Breast epithelium (tissue), 3 donors: ENCODE data around the gene MRTFA.

Source experiments
- POLR2A ChIP-seq: fragments of 450-650 bp; IDR thresholded peaks from one replicate; pipeline ENCODE4 v1.6.1; 2016; ENCODE audit warnings: antibody characterized with exemption, mild to moderate bottlenecking, moderate library complexity
- POLR2AphosphoS5 ChIP-seq, 3 donors: sonication (generic); formaldehyde crosslinking; IDR thresholded peaks; one replicate each; pipeline ENCODE4 v1.6.1; 2017; ENCODE audit warnings: antibody characterized with exemption in 3 of 3
- TF ChIP-seq, protein P1 (sequence below), 3 donors: fragments of 450-650 bp; IDR thresholded peaks; one replicate each; pipeline ENCODE4 v1.5.1; 2016 to 2017; ENCODE audit warnings: antibody characterized with exemption in 3 of 3, mild to moderate bottlenecking in 3 of 3, moderate library complexity in 3 of 3

DNA sequence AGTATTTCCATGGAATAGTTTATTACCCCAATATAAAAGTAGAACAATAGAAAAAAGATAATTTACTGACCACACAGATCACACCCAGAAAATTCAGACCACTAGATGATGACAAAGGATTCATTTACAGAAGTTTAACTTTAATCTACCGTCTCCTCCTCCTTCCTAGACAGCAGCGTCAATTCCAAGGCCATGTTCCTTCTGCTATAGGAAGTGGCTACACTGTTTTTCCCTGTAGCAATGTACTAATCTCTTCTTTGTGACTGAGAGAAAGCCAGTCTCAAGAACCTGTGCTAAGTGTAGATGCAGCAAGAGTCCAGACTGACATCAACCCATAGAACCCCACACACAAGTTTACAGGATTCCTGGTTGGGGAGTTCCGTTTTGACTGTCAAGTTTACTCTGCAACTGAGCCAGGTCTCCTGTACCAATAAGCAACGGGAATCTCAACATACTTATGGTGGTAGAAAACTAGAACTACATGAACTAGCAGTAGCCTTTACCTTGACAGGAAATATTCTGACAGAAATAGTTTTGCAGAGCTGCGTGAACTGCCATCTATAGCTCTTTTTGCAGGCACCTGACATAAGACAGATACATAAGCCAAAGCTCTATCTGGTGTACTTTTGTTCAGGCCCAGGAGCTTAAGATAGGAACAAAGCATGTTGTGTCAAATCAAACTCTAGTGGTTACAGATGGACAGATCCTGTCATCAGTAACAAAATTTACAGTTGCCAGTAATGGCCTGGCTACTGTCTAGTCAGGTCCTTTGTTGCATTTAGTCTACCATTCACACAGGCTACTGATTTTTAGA, 42.9 kb downstream of the MRTFA start:
- TF ChIP-seq, protein P1, sequence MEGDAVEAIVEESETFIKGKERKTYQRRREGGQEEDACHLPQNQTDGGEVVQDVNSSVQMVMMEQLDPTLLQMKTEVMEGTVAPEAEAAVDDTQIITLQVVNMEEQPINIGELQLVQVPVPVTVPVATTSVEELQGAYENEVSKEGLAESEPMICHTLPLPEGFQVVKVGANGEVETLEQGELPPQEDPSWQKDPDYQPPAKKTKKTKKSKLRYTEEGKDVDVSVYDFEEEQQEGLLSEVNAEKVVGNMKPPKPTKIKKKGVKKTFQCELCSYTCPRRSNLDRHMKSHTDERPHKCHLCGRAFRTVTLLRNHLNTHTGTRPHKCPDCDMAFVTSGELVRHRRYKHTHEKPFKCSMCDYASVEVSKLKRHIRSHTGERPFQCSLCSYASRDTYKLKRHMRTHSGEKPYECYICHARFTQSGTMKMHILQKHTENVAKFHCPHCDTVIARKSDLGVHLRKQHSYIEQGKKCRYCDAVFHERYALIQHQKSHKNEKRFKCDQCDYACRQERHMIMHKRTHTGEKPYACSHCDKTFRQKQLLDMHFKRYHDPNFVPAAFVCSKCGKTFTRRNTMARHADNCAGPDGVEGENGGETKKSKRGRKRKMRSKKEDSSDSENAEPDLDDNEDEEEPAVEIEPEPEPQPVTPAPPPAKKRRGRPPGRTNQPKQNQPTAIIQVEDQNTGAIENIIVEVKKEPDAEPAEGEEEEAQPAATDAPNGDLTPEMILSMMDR (IDR thresholded peaks at IDR 0.05), result no peak
- TF ChIP-seq POLR2A (no peak), POLR2AphosphoS5 (IDR thresholded peaks at IDR 0.05) (no peak)
